ENCODE results near the gene SH3TC1. TPM values are rescaled to one million over a fixed set of nuclear protein-coding genes. Genes with fewer than 3 reads are reported as not detected.
A peak's percentile ranks its signal among the peaks of the same experiment; 100 is the strongest.

Gene SH3TC1
- polyA plus RNA-seq, 3 donors from 2014 or later = 3.4 to 18.1 (median 4.2) TPM

DNA sequence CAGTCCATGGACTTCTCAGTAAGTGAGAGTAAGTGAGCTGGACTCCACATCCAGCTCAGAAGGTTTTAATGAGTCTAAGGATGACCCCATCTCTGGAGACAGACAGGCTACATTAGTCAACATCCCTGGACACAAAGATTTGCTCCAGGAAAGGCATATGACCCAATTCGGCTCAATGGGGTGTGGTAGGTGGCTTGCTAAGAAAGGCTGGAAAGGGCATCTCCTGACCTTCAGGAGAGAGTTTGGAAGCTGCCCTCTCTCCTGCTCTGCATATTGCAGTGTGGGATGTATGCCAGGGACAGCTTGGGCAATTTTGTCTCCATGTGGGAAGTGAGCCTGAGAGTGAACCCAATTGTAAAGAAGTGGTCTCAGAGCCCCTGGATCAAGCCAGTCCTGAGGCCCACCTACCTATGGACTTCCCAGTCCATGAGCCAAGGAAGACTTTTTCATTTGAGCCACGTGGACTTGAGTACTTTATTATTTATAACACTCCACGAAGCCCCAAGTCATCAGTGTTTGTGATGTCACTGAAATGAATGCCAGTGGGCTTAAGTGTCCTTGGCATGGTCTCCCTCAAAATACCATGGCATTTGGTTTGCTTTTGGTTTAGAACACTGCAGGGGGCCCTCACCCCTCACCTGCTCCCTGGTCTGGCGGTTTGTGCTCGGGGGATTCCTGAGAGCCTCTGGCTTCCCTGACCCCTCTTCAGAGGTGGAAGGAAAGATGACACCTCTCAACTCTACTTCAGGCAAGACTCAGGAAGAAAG, 30.1 kb upstream of the SH3TC1 start:
- no peak overlapping the region for H3K27ac Mint-ChIP-seq
- H3K36me3 Mint-ChIP-seq = no peaks in the 10 kb centered on the region
- H3K4me3 Mint-ChIP-seq = no peak overlapping the region
- DNase-seq = no peak
- no peaks in the 10 kb centered on the region for H3K4me1 Mint-ChIP-seq
- peaks cover 0 to 14% (median 3%) of the 10 kb centered on the region in 3 donors for H3K27me3 Mint-ChIP-seq (ENCODE audit: low read depth in 3 of 3)
- peaks cover 0 to 14% (median 7%) of the 10 kb centered on the region in 6 donors for H3K9me3 Mint-ChIP-seq

GRCh38 chr4:8169763-8170162, 29.3 kb upstream of the SH3TC1 start:
- DNase-seq = no peak
- Mint-ChIP-seq H3K4me3 (no peak overlapping the region), H3K9me3 (peaks cover 0 to 14% (median 7%) of the 10 kb centered on the region in 6 donors), H3K4me1 (no peaks in the 10 kb centered on the region), H3K27me3 (ENCODE audit: low read depth in 3 of 3) (peaks cover 0 to 12% (median 3%) of the 10 kb centered on the region in 3 donors), H3K27ac (no peak overlapping the region), H3K36me3 (no peaks in the 10 kb centered on the region)

DNA sequence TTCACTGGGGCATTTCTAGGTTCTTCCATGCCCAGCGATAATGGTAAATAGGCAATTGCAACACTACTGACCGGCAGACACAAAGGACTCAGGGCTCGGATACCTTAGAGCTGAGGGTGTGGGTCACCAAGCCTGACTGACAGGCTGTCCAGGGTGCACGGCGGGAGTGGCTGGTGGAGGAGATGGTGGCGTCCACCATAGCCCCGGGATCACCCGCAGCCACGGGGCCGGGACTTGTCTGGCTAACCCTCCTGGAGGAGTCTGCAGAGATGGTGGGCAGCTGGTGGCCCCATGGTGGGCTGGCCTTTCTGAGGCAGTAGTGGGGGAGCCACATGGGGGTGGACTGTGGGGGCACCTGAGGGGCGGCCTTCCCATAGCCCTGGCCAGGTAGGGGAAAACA, 28.7 kb upstream of the SH3TC1 start:
- H3K9me3 Mint-ChIP-seq = peaks cover 0 to 14% (median 7%) of the 10 kb centered on the region in 6 donors
- H3K4me3 Mint-ChIP-seq = no peak overlapping the region
- no peak overlapping the region for H3K27ac Mint-ChIP-seq
- no peaks in the 10 kb centered on the region for H3K4me1 Mint-ChIP-seq
- no peak for DNase-seq
- H3K27me3 Mint-ChIP-seq (ENCODE audit: low read depth in 3 of 3) = peaks cover 0 to 12% (median 4%) of the 10 kb centered on the region in 3 donors
- no peaks in the 10 kb centered on the region for H3K36me3 Mint-ChIP-seq

DNA sequence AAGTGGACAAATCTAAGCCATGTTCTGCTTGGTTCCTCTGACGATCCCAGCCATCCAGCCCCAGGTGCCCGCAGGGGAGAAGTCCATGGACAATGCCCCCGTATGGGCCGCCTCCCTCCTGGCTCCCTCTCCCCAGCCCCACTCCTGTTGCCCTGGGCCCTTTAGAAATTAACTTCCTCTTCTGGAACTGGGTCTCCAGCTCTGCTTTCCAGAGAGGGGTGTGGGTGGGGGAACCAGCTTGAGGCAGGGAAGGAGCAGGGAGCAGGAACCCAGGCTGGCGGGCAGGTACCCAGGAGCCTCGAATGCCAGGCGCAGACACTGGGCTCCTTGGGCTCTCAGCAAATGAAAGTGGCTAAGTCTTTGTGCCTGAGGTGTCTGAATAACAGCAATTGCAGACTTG, 27.8 kb upstream of the SH3TC1 start:
- Mint-ChIP-seq H3K36me3 (no peaks in the 10 kb centered on the region), H3K27me3 (ENCODE audit: low read depth in 3 of 3) (peaks cover 0 to 9% (median 3%) of the 10 kb centered on the region in 3 donors), H3K4me1 (no peaks in the 10 kb centered on the region), H3K27ac (no peak overlapping the region), H3K4me3 (no peak overlapping the region), H3K9me3 (peaks cover 0 to 14% (median 7%) of the 10 kb centered on the region in 6 donors)
- DNase-seq = no peak

GRCh38 chr4:8171984-8172924, 26.8 kb upstream of the SH3TC1 start:
- DNase-seq = no peak
- Mint-ChIP-seq H3K4me1 (no peaks in the 10 kb centered on the region), H3K27ac (no peak overlapping the region), H3K4me3 (no peak overlapping the region), H3K27me3 (ENCODE audit: low read depth in 3 of 3) (peaks cover 0 to 7% (median 3%) of the 10 kb centered on the region in 3 donors), H3K36me3 (no peaks in the 10 kb centered on the region), H3K9me3 (peaks cover 0 to 14% (median 7%) of the 10 kb centered on the region in 6 donors)

DNA sequence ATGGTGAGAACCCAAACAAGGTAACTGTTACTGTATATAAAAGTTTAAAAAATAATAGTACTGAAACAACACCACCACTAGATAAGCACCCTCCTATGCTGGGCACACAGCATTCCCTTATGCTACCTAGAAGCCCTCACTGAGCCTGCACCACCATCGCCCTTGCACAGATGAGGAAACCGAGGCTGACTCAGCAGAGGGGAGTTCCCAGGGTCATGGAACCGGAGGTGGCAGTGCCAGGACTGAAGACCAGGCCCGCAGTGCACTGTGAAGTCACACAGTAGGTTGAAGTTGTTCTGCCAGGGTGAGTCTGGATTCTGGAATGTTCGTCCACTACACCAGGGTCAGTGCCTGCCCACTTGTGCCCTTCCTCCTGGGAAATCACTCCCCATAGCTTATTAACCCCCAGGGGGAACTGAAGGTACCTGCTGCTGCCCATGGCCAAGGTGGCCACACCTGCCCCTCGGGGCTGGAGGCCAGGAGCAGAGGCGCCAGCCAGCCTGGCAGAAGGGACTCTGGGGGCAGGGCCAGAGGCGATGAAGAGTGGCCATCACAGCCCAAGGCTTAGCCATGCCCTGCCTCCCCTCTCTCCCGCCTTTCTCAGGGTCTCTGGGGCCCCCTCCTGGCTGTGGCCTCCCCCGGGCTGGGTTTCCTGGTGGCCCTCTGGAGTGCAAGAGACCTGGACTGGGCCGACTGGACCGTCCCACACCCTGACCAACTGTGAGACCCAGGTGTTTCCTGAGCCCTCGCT, 25.4 kb upstream of the SH3TC1 start:
- H3K36me3 Mint-ChIP-seq = no peaks in the 10 kb centered on the region
- peaks cover 0 to 2% (median under 1%) of the 10 kb centered on the region in 6 donors for H3K9me3 Mint-ChIP-seq
- no peak overlapping the region for H3K4me3 Mint-ChIP-seq
- H3K27me3 Mint-ChIP-seq (ENCODE audit: low read depth in 3 of 3) = peaks cover 0 to 4% (median 2%) of the 10 kb centered on the region in 3 donors
- no peak for DNase-seq
- H3K27ac Mint-ChIP-seq = no peak overlapping the region
- H3K4me1 Mint-ChIP-seq = no peaks in the 10 kb centered on the region

DNA sequence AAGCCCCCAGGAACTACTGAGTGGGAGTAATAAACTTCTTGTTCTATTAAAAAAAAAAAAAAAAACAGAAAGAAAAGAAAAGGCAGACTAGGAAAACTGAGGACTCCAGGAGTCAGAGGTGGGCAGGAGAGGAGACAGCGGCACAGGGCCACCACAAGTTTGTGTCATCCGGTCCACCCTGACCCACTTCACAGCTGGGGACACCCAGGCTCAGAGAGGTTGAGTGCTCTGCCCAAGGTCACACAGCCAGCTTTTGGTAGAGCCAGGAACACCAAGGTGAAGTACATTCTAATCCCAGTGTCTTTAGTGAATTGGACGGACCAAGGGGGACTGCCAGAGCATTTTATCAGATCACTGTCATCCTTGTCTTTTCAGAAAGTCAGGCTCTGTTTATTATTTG, 24.1 kb upstream of the SH3TC1 start:
- no peak overlapping the region for H3K27ac Mint-ChIP-seq
- H3K9me3 Mint-ChIP-seq = no peaks in the 10 kb centered on the region
- H3K4me3 Mint-ChIP-seq = no peak overlapping the region

DNA sequence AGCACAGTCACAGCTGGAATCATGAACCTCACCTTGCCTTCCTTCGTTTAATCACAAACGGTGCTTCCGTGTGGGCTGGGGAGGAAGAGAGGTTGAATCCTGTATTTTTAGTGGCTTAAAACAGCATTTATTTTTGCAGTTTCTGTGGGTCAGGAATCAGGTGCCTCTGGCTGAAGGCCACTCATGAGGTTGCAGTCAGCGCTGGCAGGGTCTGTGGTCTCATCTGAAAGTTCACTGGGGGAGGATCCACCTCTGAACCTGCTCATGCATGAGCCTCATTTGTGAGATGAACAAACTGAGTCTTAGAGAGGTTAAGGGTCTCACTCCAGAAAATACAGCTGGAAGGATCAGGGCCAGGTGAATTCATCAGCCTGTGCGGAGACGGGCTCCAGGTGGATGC, 23.4 kb upstream of the SH3TC1 start:
- no peak overlapping the region for H3K4me3 Mint-ChIP-seq
- H3K27me3 Mint-ChIP-seq (ENCODE audit: low read depth in 3 of 3) = peaks cover 0 to 2% (median 0%) of the 10 kb centered on the region in 3 donors
- H3K27ac Mint-ChIP-seq = no peak overlapping the region
- H3K4me1 Mint-ChIP-seq = no peaks in the 10 kb centered on the region
- H3K9me3 Mint-ChIP-seq = no peaks in the 10 kb centered on the region
- no peak for DNase-seq
- no peaks in the 10 kb centered on the region for H3K36me3 Mint-ChIP-seq

More for the DNA sequence above, 24.1 kb upstream of the SH3TC1 start:
- no peak for DNase-seq
- H3K36me3 Mint-ChIP-seq = no peaks in the 10 kb centered on the region
- peaks cover 0 to 2% (median 0%) of the 10 kb centered on the region in 3 donors for H3K27me3 Mint-ChIP-seq (ENCODE audit: low read depth in 3 of 3)
- H3K4me1 Mint-ChIP-seq = no peaks in the 10 kb centered on the region

- Mint-ChIP-seq H3K27me3 (ENCODE audit: low read depth in 3 of 3) (peaks cover 0 to 2% (median 0%) of the 10 kb centered on the region in 3 donors), H3K4me3 (no peak overlapping the region), H3K27ac (peak overlapping the region in 1 of 6 donors; percentile 54), H3K4me1 (no peaks in the 10 kb centered on the region), H3K36me3 (no peaks in the 10 kb centered on the region), H3K9me3 (no peaks in the 10 kb centered on the region)
- peak; percentile 34 to 41 (median 41) for DNase-seq
Observed at GRCh38 chr4:8176547-8177399, 22.3 kb upstream of the SH3TC1 start.

GRCh38 chr4:8177552-8177951, 21.5 kb upstream of the SH3TC1 start:
- Mint-ChIP-seq H3K4me1 (no peaks in the 10 kb centered on the region), H3K27ac (no peak overlapping the region), H3K4me3 (no peak overlapping the region), H3K27me3 (ENCODE audit: low read depth in 3 of 3) (peaks cover 0 to 2% (median 0%) of the 10 kb centered on the region in 3 donors), H3K9me3 (no peaks in the 10 kb centered on the region), H3K36me3 (no peaks in the 10 kb centered on the region)
- no peak for DNase-seq

GRCh38 chr4:8177956-8178355, 21.1 kb upstream of the SH3TC1 start:
- Mint-ChIP-seq H3K27ac (no peak overlapping the region), H3K9me3 (no peaks in the 10 kb centered on the region), H3K4me3 (no peak overlapping the region), H3K4me1 (no peaks in the 10 kb centered on the region), H3K27me3 (ENCODE audit: low read depth in 3 of 3) (peaks cover 0 to 2% (median 0%) of the 10 kb centered on the region in 3 donors), H3K36me3 (no peaks in the 10 kb centered on the region)
- DNase-seq = no peak

GRCh38 chr4:8179074-8179473, 20.0 kb upstream of the SH3TC1 start:
- Mint-ChIP-seq H3K27ac (no peak overlapping the region), H3K4me1 (no peaks in the 10 kb centered on the region), H3K27me3 (ENCODE audit: low read depth in 3 of 3) (peaks cover 0 to 5% (median 2%) of the 10 kb centered on the region in 3 donors), H3K36me3 (no peaks in the 10 kb centered on the region), H3K9me3 (no peaks in the 10 kb centered on the region), H3K4me3 (no peak overlapping the region)
- DNase-seq = no peak

DNA sequence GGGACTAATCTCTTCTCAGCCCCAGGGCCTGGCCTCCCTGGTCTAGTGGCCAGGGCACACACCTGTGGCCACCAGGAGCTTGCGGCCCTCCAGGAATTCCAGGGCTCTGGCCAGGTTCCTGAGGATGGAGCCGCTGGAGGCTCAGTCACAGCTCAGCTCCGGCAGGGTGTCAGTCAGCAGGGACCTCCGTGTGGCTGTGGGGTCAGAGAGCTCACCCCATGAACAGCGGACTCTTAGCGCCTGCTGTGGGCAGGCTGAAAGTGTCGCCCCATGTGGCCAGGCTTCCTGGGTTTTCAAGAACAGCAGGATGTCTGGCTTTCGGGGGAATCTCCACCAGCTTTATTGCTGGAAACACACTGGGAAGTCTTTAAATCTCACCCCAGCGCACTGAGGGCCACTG, 19.3 kb upstream of the SH3TC1 start:
- Mint-ChIP-seq H3K27me3 (ENCODE audit: low read depth in 3 of 3) (peaks cover 0 to 5% (median 2%) of the 10 kb centered on the region in 3 donors), H3K9me3 (no peaks in the 10 kb centered on the region), H3K4me1 (no peaks in the 10 kb centered on the region), H3K4me3 (no peak overlapping the region), H3K27ac (no peak overlapping the region), H3K36me3 (no peaks in the 10 kb centered on the region)
- no peak for DNase-seq
